HCT116 (cell line): ENCODE data around the gene KLHDC7B.

Source experiments
- CBX3 ChIP-seq: IDR thresholded peaks from 2 replicates; pipeline ENCODE4 v1.6.1; 2012; ENCODE audit warnings: low read depth
- CEBPB ChIP-seq: IDR thresholded peaks from 2 replicates; pipeline ENCODE4 v1.6.1; 2012; ENCODE audit warnings: low read depth
- EZH2 ChIP-seq: fragments of 200-600 bp; sonication (generic); IDR thresholded peaks from 2 replicates; pipeline ENCODE4 v1.6.1; 2017; ENCODE audit warnings: antibody characterized with exemption, mixed run types
- JUND ChIP-seq: IDR thresholded peaks from 2 replicates; pipeline ENCODE4 v1.6.1; 2012
- POLR2A ChIP-seq: IDR thresholded peaks from 2 replicates; pipeline ENCODE4 v1.7.0; 2011; ENCODE audit warnings: borderline replicate concordance; ENCODE audit not compliant: insufficient read depth, insufficient read length; ENCODE audit errors: extremely low read depth
- POLR2AphosphoS5 ChIP-seq: IDR thresholded peaks from 2 replicates; pipeline ENCODE4 v1.6.1; 2011; ENCODE audit warnings: mild to moderate bottlenecking, low read depth, low read length, moderate library complexity
- RAD21 ChIP-seq: IDR thresholded peaks from 2 replicates; pipeline ENCODE4 v1.6.1; 2012; ENCODE audit warnings: low read depth, mild to moderate bottlenecking
- SIN3A ChIP-seq: IDR thresholded peaks from 2 replicates; pipeline ENCODE4 v1.6.1; 2012; ENCODE audit warnings: low read depth
- SRF ChIP-seq: IDR thresholded peaks from 2 replicates; pipeline ENCODE4 v1.6.1; 2012; ENCODE audit warnings: low read depth
- YY1 ChIP-seq: IDR thresholded peaks from 2 replicates; pipeline ENCODE4 v1.6.1; 2011; ENCODE audit warnings: low read length, low read depth, moderate library complexity, mild to moderate bottlenecking; ENCODE audit not compliant: insufficient replicate concordance; ENCODE audit errors: extremely low read depth
- TF ChIP-seq, protein P1 (sequence below): IDR thresholded peaks from 2 replicates; pipeline ENCODE4 v1.6.1; 2012
- TF ChIP-seq, protein P2 (sequence below), 3 experiments: fragments of 200-600 bp in 1 of 3; sonication (generic) in 1 of 3; IDR thresholded peaks in 2 of 3; conservative IDR thresholded peaks in 1 of 3; 2 replicates each; pipeline ENCODE4 v1.5.1; 2012 to 2017; ENCODE audit warnings: low read depth in 2 of 3, low read length in 2 of 3, antibody characterized with exemption in 1 of 3, borderline replicate concordance in 1 of 3, control low read depth in 1 of 3, mild to moderate bottlenecking in 1 of 3, mixed read lengths in 1 of 3, mixed run types in 1 of 3, moderate library complexity in 1 of 3; ENCODE audit not compliant: insufficient read depth in 1 of 3
- TF ChIP-seq, protein P3 (sequence below): IDR thresholded peaks from 2 replicates; pipeline ENCODE4 v1.6.1; 2011; ENCODE audit warnings: mild to moderate bottlenecking, low read length, moderate library complexity; ENCODE audit not compliant: insufficient replicate concordance; ENCODE audit errors: extremely low read depth
- TF ChIP-seq, protein P4 (sequence below): IDR thresholded peaks from 2 replicates; pipeline ENCODE4 v1.6.1; 2012

DNA sequence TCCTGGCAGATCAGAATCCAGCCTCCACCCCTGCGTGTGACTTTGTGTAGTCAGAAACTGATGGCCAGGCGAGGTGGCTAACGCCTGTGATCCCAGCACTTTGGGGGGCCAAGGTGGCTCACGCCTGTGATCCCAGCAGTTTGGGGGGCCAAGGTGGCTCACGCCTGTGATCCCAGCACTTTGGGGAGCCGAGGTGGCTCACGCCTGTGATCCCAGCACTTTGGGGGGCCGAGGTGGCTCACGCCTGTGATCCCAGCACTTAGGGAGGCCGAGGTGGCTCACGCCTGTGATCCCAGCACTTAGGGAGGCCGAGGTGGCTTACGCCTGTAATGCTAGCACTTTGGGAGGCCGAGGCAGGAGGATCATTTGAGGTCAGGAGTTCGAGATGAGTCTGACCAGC is 32.5 kb upstream of the KLHDC7B start:
- no peak for TF ChIP-seq POLR2A
- TF ChIP-seq, protein P1, sequence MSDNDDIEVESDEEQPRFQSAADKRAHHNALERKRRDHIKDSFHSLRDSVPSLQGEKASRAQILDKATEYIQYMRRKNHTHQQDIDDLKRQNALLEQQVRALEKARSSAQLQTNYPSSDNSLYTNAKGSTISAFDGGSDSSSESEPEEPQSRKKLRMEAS, result no peak
- TF ChIP-seq YY1, result no peak
- TF ChIP-seq EZH2, result no peak
- TF ChIP-seq SRF, result no peak
- TF ChIP-seq RAD21, result no peak
- TF ChIP-seq, protein P2, sequence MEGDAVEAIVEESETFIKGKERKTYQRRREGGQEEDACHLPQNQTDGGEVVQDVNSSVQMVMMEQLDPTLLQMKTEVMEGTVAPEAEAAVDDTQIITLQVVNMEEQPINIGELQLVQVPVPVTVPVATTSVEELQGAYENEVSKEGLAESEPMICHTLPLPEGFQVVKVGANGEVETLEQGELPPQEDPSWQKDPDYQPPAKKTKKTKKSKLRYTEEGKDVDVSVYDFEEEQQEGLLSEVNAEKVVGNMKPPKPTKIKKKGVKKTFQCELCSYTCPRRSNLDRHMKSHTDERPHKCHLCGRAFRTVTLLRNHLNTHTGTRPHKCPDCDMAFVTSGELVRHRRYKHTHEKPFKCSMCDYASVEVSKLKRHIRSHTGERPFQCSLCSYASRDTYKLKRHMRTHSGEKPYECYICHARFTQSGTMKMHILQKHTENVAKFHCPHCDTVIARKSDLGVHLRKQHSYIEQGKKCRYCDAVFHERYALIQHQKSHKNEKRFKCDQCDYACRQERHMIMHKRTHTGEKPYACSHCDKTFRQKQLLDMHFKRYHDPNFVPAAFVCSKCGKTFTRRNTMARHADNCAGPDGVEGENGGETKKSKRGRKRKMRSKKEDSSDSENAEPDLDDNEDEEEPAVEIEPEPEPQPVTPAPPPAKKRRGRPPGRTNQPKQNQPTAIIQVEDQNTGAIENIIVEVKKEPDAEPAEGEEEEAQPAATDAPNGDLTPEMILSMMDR (IDR thresholded peaks at IDR 0.05 in 2 of 3, conservative IDR thresholded peaks at IDR 0.05 in 1 of 3; ENCODE audit: borderline replicate concordance in 1 of 3, insufficient read depth in 1 of 3, low read depth in 2 of 3, low read length in 2 of 3), result no peak
- TF ChIP-seq JUND, result no peak
- TF ChIP-seq, protein P3, sequence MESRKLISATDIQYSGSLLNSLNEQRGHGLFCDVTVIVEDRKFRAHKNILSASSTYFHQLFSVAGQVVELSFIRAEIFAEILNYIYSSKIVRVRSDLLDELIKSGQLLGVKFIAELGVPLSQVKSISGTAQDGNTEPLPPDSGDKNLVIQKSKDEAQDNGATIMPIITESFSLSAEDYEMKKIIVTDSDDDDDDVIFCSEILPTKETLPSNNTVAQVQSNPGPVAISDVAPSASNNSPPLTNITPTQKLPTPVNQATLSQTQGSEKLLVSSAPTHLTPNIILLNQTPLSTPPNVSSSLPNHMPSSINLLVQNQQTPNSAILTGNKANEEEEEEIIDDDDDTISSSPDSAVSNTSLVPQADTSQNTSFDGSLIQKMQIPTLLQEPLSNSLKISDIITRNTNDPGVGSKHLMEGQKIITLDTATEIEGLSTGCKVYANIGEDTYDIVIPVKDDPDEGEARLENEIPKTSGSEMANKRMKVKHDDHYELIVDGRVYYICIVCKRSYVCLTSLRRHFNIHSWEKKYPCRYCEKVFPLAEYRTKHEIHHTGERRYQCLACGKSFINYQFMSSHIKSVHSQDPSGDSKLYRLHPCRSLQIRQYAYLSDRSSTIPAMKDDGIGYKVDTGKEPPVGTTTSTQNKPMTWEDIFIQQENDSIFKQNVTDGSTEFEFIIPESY, result no peak
- no peak for TF ChIP-seq POLR2AphosphoS5
- TF ChIP-seq, protein P4, sequence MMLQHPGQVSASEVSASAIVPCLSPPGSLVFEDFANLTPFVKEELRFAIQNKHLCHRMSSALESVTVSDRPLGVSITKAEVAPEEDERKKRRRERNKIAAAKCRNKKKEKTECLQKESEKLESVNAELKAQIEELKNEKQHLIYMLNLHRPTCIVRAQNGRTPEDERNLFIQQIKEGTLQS, result no peak
- no peak for TF ChIP-seq CBX3
- TF ChIP-seq CEBPB, result no peak
- TF ChIP-seq SIN3A, result no peak
